HG03097 (cell line): Measurements from ENCODE around the gene WWTR1.

ENCODE experiments used
- ATAC-seq: cut with Tn5 transposase; IDR thresholded peaks from one replicate; pipeline ENCODE4 v1.9.1; 2021; ENCODE audit not compliant: unreplicated experiment, low FRiP score

WWTR1 gene

DNA sequence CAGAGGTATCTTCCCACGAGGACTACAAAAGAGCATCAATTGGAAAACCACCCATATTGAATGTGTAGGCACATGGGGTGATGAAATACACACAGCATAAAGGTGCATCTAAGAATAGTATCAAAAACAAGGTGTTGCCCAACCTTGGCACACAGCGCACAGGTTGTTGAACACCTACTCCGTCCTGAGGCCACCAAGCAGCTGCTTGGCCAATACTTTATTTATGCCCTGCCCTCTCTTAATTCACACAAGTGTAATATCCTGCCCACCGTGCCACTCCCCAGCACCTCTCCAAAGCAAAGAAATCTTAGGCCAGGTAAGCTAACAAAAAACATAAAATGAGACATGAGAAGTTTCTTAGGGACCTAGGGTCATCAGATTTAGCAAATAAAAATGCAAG is 31.2 kb downstream of the WWTR1 start:
- no peak for ATAC-seq

- ATAC-seq: no peak
These were observed 32.0 kb downstream of the WWTR1 start for GRCh38 chr3:149625795-149626194.

- no peak for ATAC-seq
These were observed 34.0 kb downstream of the WWTR1 start for GRCh38 chr3:149623824-149624223.

DNA sequence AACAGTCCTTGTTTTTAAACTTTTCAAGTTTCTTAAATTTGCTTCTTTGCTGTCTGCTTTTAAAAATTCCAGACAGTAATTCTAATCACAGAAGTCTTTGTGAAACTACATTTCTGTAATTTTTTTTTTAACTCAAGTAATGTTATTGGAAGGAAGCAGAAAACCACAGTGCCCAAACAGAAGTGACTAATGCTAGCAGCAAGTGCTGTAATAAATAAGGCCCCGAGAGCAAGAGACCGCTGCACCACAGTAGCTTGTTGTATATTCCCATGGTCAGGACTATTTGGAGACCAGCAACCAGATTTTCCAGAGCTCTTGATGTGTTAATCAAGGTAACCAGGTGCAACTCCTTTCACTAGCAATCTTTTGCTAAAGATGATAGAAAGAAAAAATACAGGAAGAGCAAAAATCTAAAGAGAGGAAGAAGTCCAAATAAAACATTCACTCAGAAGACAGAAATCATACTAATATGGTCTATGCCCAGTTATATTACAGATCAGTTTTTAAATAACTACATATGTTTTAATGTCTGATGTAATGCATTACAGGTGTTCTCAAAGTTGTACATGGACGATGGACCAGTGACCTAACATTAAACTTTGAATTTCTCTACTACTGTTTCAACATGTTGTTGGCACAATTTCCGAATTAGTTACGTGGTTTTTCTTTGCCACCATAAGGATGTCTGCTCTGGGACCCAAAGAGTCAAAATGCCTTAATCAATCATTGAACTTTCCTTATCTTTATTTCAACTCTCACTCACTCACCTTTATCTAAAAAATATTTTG is 36.4 kb downstream of the WWTR1 start:
- no peak for ATAC-seq

DNA sequence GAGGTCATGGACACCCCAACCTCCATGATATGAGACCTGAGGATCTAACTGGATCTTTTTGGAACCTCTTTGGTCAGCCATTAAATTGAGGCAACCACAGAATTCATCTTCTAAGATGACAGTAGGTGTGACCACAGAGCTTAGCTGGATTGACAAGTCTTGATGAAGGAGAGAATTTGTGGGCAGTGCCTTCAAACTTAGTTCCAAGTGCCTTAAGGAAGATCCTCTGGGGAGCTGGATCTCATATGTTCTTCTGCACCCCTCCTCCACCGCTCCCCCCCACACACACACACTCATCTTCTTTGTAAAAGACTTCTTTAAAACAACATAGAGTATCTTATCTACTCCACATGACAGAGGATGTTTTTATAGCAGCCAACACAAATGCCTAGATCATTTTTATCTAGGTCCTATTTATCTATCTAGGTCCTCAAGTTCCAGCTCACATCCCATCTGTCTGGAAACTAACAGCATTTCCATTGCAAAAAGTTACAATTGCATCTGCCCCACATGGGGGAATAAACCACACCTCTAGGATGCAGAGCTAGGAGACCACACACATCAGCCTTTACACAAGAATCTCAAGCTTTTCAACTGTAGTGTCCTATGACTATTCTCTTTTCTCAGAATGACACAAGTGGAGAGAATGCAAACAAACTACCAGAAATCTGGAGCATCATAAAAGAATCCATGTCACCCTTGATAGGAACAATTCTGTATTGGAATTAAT is 37.4 kb downstream of the WWTR1 start:
- ATAC-seq: no peak

DNA sequence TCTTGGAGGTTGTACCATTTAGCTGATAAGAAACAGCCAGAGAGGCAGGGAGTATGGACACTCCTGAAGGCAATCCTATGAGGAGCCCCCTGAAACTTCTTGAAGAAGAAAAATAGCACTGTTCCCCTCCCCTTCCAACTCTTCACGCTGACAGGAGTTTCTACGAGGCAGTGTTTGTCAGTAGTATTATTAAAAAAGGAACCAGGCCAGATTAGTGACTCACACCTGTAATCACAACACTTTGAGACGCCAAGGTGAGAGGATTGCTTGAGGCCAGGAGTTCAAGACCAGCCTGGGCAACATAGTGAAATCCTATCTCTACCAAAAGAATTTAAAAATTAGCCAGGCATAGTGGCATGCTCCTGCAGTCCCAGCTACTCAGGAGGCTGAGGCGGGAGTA is 38.7 kb downstream of the WWTR1 start:
- ATAC-seq: no peak

GRCh38 chr3:149618151-149619123 is 39.4 kb downstream of the WWTR1 start:
- no peak for ATAC-seq

GRCh38 chr3:149615731-149616221 is 42.0 kb downstream of the WWTR1 start:
- no peak for ATAC-seq

- ATAC-seq: no peak
These were observed 43.8 kb downstream of the WWTR1 start for GRCh38 chr3:149613988-149614387.

DNA sequence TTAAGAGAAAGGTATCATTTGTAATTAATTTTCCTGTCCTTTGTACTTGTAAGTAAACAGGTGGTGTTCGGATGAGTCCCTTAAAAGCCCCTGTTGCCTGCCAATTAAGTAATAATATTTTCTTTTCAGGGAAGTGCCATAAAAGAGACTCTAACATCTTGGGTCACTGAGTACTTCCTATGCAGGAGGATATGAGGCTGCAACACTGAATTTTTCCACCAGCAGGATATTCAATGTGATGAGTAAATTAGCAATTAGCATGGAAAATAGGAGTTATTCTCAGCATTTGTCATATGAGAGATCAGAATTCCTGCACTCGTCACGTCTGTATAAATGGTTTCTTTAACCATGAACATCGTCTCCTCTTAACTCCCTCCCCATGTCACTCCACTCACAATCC is 45.4 kb downstream of the WWTR1 start:
- ATAC-seq: no peak

GRCh38 chr3:149611149-149611548 is 46.7 kb downstream of the WWTR1 start:
- ATAC-seq: no peak

GRCh38 chr3:149610351-149611105 is 47.3 kb downstream of the WWTR1 start:
- ATAC-seq: no peak

DNA sequence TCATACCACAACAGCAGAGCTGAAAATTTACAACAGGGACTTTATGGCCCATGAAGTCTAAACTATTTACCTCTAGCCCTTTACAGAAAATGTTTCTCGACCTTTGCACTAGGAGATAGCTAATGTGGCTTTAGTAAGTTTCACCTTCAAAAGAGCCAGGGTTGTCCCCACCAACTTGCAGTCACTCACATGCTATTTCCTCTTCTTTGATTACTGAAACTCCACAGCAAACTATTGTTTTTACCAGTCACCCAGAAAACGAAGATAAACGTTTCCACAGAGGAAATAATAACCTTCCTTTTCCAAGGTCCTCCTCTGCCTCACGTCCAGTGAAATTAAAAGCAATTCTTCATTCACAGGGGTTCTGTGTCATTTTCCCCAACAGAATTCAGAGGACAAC is 48.2 kb downstream of the WWTR1 start:
- ATAC-seq: no peak

DNA sequence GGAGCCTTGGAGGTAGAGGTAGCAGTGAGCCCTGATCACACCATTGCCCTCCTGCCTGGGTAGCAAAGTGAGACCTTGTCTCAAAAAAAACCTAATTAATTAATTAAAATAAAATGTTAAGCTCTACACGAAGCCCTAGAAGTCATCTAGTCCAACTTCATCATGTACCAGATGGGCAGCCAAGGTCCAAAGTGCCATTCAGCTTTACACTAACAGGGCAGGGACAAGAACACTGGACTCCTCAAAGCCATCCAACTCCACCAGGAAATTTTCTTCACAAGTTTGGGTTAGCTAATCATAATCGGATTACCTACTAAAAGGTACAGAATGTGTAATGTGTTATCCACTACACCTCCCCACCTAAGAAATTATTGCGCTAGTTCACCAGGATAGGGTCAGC is 48.8 kb downstream of the WWTR1 start:
- ATAC-seq: no peak

GRCh38 chr3:149605902-149606301 is 51.9 kb downstream of the WWTR1 start:
- ATAC-seq: no peak

GRCh38 chr3:149604125-149604875 is 53.5 kb downstream of the WWTR1 start:
- ATAC-seq: no peak

GRCh38 chr3:149603126-149604074 is 54.4 kb downstream of the WWTR1 start:
- no peak for ATAC-seq

DNA sequence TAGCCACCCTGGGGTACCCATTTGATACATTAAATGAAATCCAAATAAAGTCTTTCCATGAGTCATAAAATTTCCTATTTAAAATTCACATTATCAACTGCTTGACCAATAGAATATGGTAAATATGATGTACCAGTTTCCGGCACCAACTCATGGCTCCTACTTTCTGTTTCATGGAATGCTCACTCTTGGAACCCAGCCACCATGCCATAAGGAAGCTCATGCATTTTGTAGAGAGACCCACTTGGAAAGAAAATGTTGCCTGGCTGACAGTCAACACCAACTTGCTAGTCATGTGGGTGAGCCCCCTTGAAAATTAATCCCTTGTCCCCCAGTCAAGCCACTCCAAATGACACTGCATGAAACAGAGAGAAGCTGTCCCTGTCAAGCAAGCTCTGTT is 57.2 kb downstream of the WWTR1 start:
- ATAC-seq: no peak
